Medulla oblongata (tissue), 1 donor: ENCODE measurements around the gene FRMPD4.
A peak's percentile ranks its signal among the peaks of the same experiment; 100 is the strongest.

Experiments used
- DNase-seq: peaks from one replicate; pipeline ENCODE4 v3.0.0-alpha.2; 2015; ENCODE audit errors: extremely low spot score

Gene FRMPD4

GRCh38 chrX:12767856-12768255, 629.6 kb downstream of the FRMPD4 start:
- DNase-seq, result no peak

GRCh38 chrX:12768491-12768890, 630.2 kb downstream of the FRMPD4 start:
- no peak for DNase-seq

- DNase-seq, result peak; percentile 18
Measured at GRCh38 chrX:12770440-12770839, 632.2 kb downstream of the FRMPD4 start.

- peak; percentile 16 for DNase-seq
Measured at GRCh38 chrX:12771445-12772069, 633.3 kb downstream of the FRMPD4 start.
